ENCODE results near the gene NUP210. TPM values are rescaled to one million over a fixed set of nuclear protein-coding genes. Genes with fewer than 3 reads are reported as not detected.

NUP210 gene
- total RNA-seq, 4 donors from 2014 or later, result 3.2 to 9.1 (median 4.1) TPM

DNA sequence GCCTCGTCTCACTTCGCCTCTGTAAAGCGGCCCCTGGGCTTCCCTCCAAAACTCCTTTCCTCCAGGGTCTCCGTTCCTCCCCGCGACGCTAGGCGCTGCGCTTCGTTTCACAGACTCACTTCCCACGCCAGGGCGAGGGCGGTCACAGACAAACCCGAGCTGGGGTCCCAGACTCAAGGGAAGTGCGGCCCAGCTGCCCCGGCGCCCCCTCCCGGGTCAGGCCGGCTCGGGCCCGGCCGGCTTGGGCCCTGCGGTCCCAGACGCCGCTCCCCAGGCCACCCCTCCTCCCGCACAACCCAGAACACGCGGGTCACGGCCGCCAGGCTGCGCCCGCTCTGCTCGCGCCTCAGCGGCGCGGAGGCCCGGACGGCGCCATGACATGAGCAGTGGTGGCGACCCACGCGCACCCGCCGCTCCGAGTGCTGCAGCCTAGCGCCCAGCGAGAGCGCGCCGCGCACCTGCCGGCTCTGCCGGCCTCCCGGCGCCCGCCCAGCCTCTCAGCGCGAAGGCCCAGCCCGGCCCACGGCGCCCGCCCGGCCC, 547 bp downstream of the NUP210 start:
- TF ChIP-seq, protein P1, sequence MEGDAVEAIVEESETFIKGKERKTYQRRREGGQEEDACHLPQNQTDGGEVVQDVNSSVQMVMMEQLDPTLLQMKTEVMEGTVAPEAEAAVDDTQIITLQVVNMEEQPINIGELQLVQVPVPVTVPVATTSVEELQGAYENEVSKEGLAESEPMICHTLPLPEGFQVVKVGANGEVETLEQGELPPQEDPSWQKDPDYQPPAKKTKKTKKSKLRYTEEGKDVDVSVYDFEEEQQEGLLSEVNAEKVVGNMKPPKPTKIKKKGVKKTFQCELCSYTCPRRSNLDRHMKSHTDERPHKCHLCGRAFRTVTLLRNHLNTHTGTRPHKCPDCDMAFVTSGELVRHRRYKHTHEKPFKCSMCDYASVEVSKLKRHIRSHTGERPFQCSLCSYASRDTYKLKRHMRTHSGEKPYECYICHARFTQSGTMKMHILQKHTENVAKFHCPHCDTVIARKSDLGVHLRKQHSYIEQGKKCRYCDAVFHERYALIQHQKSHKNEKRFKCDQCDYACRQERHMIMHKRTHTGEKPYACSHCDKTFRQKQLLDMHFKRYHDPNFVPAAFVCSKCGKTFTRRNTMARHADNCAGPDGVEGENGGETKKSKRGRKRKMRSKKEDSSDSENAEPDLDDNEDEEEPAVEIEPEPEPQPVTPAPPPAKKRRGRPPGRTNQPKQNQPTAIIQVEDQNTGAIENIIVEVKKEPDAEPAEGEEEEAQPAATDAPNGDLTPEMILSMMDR (IDR thresholded peaks at IDR 0.05), result no peak
- DNase-seq (ENCODE audit: low spot score), result no peak
- peak; percentile 67 for ATAC-seq (ENCODE audit: low FRiP score)

DNA sequence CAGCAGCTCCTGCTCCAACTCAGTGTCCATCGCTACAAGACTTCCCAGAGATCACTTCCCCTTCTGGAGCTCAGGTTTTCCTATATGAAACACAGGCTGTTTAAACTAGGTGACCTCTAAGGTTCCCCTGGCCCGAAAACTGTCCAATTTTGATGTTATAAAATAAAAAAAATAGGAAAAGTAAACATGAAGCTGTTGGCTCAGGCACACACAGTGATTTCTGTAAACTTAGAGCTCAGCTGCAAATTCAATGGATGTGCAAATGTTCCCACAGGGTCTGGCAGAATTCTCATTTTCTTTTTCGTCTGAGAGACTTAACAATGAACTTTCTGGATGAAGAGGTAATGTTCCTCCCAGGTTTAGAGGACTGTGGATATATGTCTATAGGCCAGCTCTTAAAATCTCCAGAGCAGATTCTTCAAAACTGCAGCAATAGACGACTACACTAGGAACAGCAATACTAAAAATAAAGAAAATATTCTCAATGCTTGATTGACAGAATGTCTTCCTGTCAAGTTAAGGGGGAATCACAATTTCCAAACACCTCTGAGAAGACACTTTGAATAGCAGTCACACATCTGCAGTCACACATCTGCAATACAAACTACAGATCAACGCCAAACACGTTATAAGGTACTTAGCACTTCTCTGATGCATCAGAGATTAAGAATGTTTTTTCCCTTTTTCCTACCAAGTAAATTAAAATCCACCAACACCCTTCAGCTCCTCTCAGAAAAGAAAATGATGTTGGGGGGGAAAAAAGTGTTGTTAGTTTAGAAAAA, 2.8 kb downstream of the NUP210 start:
- TF ChIP-seq, protein P1 (IDR thresholded peaks at IDR 0.05), result no peak
- DNase-seq (ENCODE audit: low spot score) (no peak), ATAC-seq (ENCODE audit: low FRiP score) (no peak)

DNA sequence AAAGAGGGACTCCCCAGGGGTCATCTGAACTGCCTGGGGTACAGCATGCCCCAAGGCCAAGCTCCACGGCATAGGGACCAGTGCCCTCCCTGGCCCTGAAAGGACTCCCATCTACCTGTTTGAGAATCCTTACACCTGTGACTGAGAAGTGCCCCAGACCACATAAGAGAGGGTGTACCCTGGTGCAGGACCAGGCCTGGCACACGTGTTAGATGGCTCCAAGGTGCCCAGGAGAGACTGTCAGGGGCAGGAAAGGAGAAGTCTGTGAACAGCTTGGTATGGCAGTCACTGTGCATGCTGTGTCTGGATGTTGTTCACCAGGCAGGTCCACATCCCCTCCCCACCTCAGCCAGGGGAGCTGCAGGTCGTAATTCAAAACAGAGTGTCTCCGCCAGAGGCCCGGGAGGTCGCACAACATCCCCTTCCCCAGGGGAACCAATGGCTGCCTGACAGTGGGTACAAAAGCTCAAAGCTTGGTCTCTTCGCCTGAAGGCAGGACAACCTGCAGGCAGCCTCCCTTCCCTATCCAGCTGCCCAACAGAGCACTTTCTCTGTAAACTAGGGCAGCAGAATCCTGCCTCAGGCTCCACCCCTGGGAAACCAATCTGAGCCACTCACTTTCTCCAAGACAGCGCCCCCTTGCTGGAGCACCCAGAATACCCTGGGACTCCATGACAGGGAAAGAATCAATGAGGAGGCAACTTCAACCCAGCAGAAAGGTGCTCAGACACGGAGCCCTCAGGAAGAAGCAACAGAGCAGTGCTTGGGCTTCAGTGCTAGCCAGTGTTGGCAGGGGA, 3.9 kb downstream of the NUP210 start:
- TF ChIP-seq, protein P1 (IDR thresholded peaks at IDR 0.05), result no peak
- DNase-seq (ENCODE audit: low spot score), result no peak
- no peak for ATAC-seq (ENCODE audit: low FRiP score)

DNA sequence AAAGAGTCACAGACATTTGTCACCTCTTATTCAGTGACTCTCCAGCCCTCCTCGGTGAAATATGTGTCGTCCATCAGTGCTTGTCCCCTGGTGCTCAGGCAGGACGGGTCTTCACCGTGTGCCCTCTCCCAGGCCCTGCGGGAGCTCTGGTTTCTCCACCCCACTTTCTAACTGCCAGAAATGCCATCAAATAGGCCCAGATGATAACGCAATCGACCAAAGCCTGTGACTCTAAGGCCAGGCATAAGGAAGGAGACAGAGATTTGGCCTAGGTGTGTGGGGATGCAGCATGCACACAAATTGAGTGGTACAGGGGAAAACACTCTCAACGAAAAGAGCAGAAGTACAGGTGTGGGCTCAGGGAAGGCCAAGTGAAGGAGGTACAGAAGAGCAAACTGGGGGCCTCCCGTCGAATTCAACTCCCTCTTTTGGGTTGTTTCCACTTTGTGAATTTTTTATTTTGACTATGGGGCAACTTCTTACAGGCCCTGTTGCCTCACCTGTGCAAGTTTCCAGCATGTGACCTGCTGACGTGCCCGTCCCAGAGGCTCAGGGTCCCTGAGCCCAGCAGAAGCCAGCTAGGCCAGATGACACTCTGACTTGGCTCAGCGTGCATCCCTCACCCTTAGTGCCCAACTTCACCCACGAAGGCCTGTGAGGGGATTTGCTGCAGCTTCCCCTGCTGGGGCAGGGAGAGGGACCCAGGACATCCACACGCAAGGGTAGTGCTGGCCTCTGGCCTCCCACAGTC, 4.7 kb downstream of the NUP210 start:
- TF ChIP-seq, protein P1 (IDR thresholded peaks at IDR 0.05), result no peak
- DNase-seq (ENCODE audit: low spot score), result no peak

DNA sequence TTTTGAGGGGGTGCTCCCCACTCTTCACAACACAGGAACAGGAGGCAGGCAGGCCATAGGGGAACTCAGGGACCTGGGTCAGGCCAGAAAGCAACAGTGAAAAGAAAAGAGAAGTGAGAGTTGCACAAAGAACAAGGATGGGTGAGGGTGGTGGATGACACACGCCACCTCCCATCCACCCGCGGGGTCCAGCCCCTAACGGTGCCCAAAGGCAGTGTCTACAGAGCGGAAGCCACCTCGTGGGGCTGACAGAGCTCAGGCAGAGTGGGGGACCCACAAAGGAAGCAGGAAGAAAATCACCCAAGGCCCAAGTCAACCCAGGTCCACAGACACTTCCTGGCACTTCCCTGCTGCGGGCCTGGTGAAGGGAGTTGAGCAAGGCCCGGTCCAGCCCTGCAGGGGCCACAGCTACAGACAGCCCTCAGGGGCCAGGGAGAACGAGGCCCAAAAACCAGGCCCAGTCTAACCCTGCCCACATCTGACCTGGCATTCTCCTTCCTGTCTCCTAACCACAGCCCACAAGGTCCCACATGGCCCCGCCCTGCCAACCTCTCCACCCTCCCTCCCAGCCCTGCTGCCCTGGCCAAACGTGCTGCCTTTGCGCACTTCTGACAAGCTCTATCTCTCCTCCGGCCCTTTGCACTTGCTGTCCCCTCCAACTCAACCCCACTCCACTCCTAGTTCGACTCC, 5.9 kb downstream of the NUP210 start:
- DNase-seq (ENCODE audit: low spot score), result no peak
- ATAC-seq (ENCODE audit: low FRiP score), result peak; percentile 46
- TF ChIP-seq, protein P1 (IDR thresholded peaks at IDR 0.05), result no peak

More for the DNA sequence above, 4.7 kb downstream of the NUP210 start:
- ATAC-seq (ENCODE audit: low FRiP score), result no peak

DNA sequence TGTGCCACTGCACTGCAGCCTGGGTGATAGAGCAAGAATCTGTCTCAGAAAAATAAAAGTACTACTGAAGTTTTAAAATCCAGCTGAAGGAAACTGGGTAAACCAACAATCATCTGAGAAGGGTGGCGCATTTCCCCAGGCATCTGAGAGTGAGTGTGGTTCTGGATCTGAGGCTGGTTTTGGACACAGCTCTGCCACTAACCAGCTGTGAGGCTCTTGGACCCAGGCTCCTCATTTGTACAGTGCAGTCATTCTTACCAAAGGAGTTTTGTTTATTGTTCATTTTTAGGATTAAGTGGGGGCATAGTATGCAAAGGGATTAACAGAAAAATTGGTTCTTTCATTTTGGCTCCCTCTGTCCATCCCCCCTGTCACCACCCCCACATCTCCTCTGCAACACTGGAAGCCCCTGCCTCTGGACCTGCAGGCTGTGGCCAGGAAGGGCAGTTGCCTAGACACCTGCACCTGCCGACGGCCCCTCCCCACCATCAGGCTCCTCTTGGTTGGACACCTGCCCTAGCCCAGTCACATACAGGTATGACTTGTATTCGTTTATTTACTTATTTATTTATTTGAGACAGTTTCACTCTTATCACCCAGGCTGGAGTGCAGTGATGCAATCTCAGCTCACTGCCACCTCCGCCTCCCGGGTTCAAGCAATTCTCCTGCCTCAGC, 8.8 kb downstream of the NUP210 start:
- TF ChIP-seq, protein P1 (IDR thresholded peaks at IDR 0.05), result no peak
- no peak for DNase-seq (ENCODE audit: low spot score)
- no peak for ATAC-seq (ENCODE audit: low FRiP score)
